NCI-H1930 (cell line): ENCODE measurements around the gene ZDHHC4.
"Not testable (repeated sequence)": the region's sequence is repeated elsewhere in the genome, so short reads cannot be mapped to it uniquely, and the experiment has no call there.

Experiments
- DNase-seq, 2 experiments: peaks; one replicate each; lab custom pipeline; 2025; lab: John Stamatoyannopoulos, UW

The ZDHHC4 gene

GRCh38 chr7:6562106-6562505 lies 15.1 kb upstream of the ZDHHC4 start:
- no peak for DNase-seq

- DNase-seq: no peak
Measured at GRCh38 chr7:6563936-6564770, 13.1 kb upstream of the ZDHHC4 start.

GRCh38 chr7:6565655-6566054 lies 11.6 kb upstream of the ZDHHC4 start:
- no peak for DNase-seq

GRCh38 chr7:6567886-6568285 lies 9.4 kb upstream of the ZDHHC4 start:
- DNase-seq: no peak

GRCh38 chr7:6571160-6571779 lies 6.0 kb upstream of the ZDHHC4 start:
- DNase-seq: no peak

- no peak for DNase-seq
Measured at GRCh38 chr7:6575281-6576023, 1.8 kb upstream of the ZDHHC4 start.

GRCh38 chr7:6576024-6576866 lies 1.0 kb upstream of the ZDHHC4 start:
- no peak for DNase-seq

- DNase-seq: not testable (repeated sequence)
Measured at GRCh38 chr7:6576867-6577368, 336 bp upstream of the ZDHHC4 start.

GRCh38 chr7:6578114-6579084 lies 1.1 kb downstream of the ZDHHC4 start:
- DNase-seq: no peak

- no peak for DNase-seq
Measured at GRCh38 chr7:6579446-6579845, 2.2 kb downstream of the ZDHHC4 start.

- not testable (repeated sequence) for DNase-seq
Measured at GRCh38 chr7:6585746-6586432, 8.6 kb downstream of the ZDHHC4 start.

GRCh38 chr7:6588566-6588965 lies 11.3 kb downstream of the ZDHHC4 start:
- DNase-seq: no peak

- DNase-seq: no peak
Measured at GRCh38 chr7:6589151-6589828, 12.0 kb downstream of the ZDHHC4 start.

GRCh38 chr7:6589829-6590644 lies 12.8 kb downstream of the ZDHHC4 start, which contains the start of gene INTS15:
Gene INTS15, plus strand, starts transcription at chr7:6590021. Its CDS starts 263 bp downstream, at chr7:6590284.
- DNase-seq: peak; percentile 53 to 90

- no peak for DNase-seq
Measured at GRCh38 chr7:6590645-6591110, 13.4 kb downstream of the ZDHHC4 start.

GRCh38 chr7:6600093-6600492 lies 22.8 kb downstream of the ZDHHC4 start:
- DNase-seq: no peak

GRCh38 chr7:6604458-6604857 lies 27.2 kb downstream of the ZDHHC4 start:
- DNase-seq: no peak
